GF-D8 (cell line): ENCODE measurements around the gene RHOG.
A peak's percentile ranks its signal among the peaks of the same experiment; 100 is the strongest.

Source experiments
- DNase-seq: peaks from one replicate; lab custom pipeline; 2025; lab: John Stamatoyannopoulos, UW

The RHOG gene

GRCh38 chr11:3840870-3841425 lies at the start of gene RHOG:
Gene RHOG, minus strand, starts transcription at chr11:3840959. Its CDS starts 12,821 bp downstream, at chr11:3828138.
- DNase-seq = no peak

GRCh38 chr11:3890014-3890413 lies 49.3 kb upstream of the RHOG start:
- no peak for DNase-seq

- no peak for DNase-seq
Measured at GRCh38 chr11:3888876-3889275, 48.1 kb upstream of the RHOG start.

GRCh38 chr11:3886985-3887384 lies 46.2 kb upstream of the RHOG start:
- DNase-seq = peak; percentile 16

- DNase-seq = no peak
Measured at GRCh38 chr11:3885855-3886254, 45.1 kb upstream of the RHOG start.

- DNase-seq = no peak
Measured at GRCh38 chr11:3882655-3883054, 41.9 kb upstream of the RHOG start.

GRCh38 chr11:3880724-3881123 lies 40.0 kb upstream of the RHOG start:
- DNase-seq = no peak

GRCh38 chr11:3879967-3880542 lies 39.3 kb upstream of the RHOG start:
- DNase-seq = no peak

GRCh38 chr11:3879216-3879966 lies 38.6 kb upstream of the RHOG start:
- no peak for DNase-seq

GRCh38 chr11:3878258-3878584 lies 37.5 kb upstream of the RHOG start:
- no peak for DNase-seq

GRCh38 chr11:3877364-3878257 lies 36.9 kb upstream of the RHOG start:
- no peak for DNase-seq

- DNase-seq = no peak
Measured at GRCh38 chr11:3876613-3877012, 35.9 kb upstream of the RHOG start.

GRCh38 chr11:3873712-3874349 lies 33.1 kb upstream of the RHOG start:
- no peak for DNase-seq

- DNase-seq = no peak
Measured at GRCh38 chr11:3867209-3868091, 26.7 kb upstream of the RHOG start.

GRCh38 chr11:3866836-3867208 lies 26.1 kb upstream of the RHOG start:
- DNase-seq = no peak

- DNase-seq = peak; percentile 40
Measured at GRCh38 chr11:3866206-3866605, 25.4 kb upstream of the RHOG start.

GRCh38 chr11:3865388-3866193 lies 24.8 kb upstream of the RHOG start:
- DNase-seq = peak; percentile 40

GRCh38 chr11:3861683-3862082 lies 20.9 kb upstream of the RHOG start:
- DNase-seq = peak; percentile 68

- DNase-seq = peak; percentile 1
Measured at GRCh38 chr11:3860898-3861393, 20.2 kb upstream of the RHOG start.

- no peak for DNase-seq
Measured at GRCh38 chr11:3860375-3860774, 19.6 kb upstream of the RHOG start.
